HEK293T (cell line): ENCODE data around the gene RBM6.
"Not testable (repeated sequence)": the region's sequence is repeated elsewhere in the genome, so short reads cannot be mapped to it uniquely, and the experiment has no call there.

Experiments used
- CTCF ChIA-PET: fragments of 350-600 bp; formaldehyde crosslinking; extraction: SDS; loops from one replicate; lab custom pipeline; 2021; ENCODE audit warnings: antibody characterized with exemption, inconsistent platforms; lab: Yijun Ruan, JAX
- POLR2A ChIA-PET: fragments of 350-600 bp; formaldehyde crosslinking; extraction: SDS; loops from one replicate; lab custom pipeline; 2020; ENCODE audit warnings: antibody characterized with exemption, inconsistent platforms; lab: Yijun Ruan, JAX
- DNase-seq: peaks from one replicate; pipeline ENCODE4 v3.0.0; 2012; ENCODE audit warnings: mixed read lengths; ENCODE audit errors: extremely low spot score
- ARNT ChIP-seq: fragments of 450-650 bp; IDR thresholded peaks from 2 replicates; pipeline ENCODE4 v1.6.1; 2017; ENCODE audit warnings: mild to moderate bottlenecking
- BHLHE40 ChIP-seq: fragments of 450-650 bp; IDR thresholded peaks from 2 replicates; pipeline ENCODE4 v1.6.1; 2016; ENCODE audit warnings: mild to moderate bottlenecking, moderate library complexity, borderline replicate concordance
- CTBP1 ChIP-seq: fragments of 450-650 bp; IDR thresholded peaks from 2 replicates; pipeline ENCODE4 v1.6.1; 2016; ENCODE audit warnings: borderline replicate concordance
- ELF4 ChIP-seq: fragments of 450-650 bp; IDR thresholded peaks from 2 replicates; pipeline ENCODE4 v1.6.1; 2017; ENCODE audit warnings: antibody characterized with exemption
- FOXA1 ChIP-seq: fragments of 450-650 bp; IDR thresholded peaks from 2 replicates; pipeline ENCODE4 v1.6.1; 2016; ENCODE audit warnings: mild to moderate bottlenecking
- FOXK2 ChIP-seq: fragments of 450-650 bp; IDR thresholded peaks from 2 replicates; pipeline ENCODE4 v1.6.1; 2016; ENCODE audit warnings: mild to moderate bottlenecking
- FOXM1 ChIP-seq: fragments of 450-650 bp; IDR thresholded peaks from 2 replicates; pipeline ENCODE4 v1.6.1; 2017; ENCODE audit warnings: mild to moderate bottlenecking, borderline replicate concordance
- HDGF ChIP-seq: fragments of 450-650 bp; IDR thresholded peaks from 2 replicates; pipeline ENCODE4 v1.6.1; 2017; ENCODE audit warnings: antibody characterized with exemption, borderline replicate concordance
- L3MBTL2 ChIP-seq: fragments of 450-650 bp; conservative IDR thresholded peaks from 2 replicates; pipeline ENCODE4 v1.6.1; 2016; ENCODE audit warnings: mild to moderate bottlenecking
- LEF1 ChIP-seq: fragments of 450-650 bp; IDR thresholded peaks from 2 replicates; pipeline ENCODE4 v1.6.1; 2017; ENCODE audit warnings: mild to moderate bottlenecking, borderline replicate concordance
- NFRKB ChIP-seq: fragments of 450-650 bp; IDR thresholded peaks from 2 replicates; pipeline ENCODE4 v1.6.1; 2016; ENCODE audit warnings: mild to moderate bottlenecking, moderate library complexity
- SP1 ChIP-seq: fragments of 450-650 bp; IDR thresholded peaks from 2 replicates; pipeline ENCODE4 v1.6.1; 2017
- SUZ12 ChIP-seq: fragments of 450-650 bp; IDR thresholded peaks from 2 replicates; pipeline ENCODE4 v1.6.1; 2016; ENCODE audit warnings: mild to moderate bottlenecking
- TARDBP ChIP-seq: fragments of 450-650 bp; IDR thresholded peaks from 2 replicates; pipeline ENCODE4 v1.6.1; 2016
- ZNF384 ChIP-seq: fragments of 450-650 bp; IDR thresholded peaks from 2 replicates; pipeline ENCODE4 v1.6.1; 2016
- TF ChIP-seq, protein P1 (sequence below): fragments of 450-650 bp; IDR thresholded peaks from 2 replicates; pipeline ENCODE4 v1.6.1; 2016

The RBM6 gene

DNA sequence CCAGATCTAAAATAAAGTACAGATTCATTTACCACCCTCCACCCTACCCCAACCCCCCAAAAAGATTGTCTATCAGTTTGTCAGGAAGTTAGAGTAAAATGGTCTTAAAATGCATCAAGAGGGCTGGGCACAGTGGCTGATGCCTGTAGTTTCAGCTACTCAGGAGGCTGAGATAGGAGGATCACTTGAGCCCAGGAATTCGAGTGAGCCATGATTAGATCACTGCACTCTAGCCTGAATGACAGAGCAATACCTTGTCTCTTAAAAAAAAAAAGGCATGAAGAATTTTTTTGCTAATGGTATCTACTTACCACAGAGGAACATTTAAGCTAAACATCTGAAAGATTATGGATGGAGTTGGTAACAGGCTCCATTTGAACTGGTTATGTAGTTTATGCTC, 71.0 kb downstream of the RBM6 start:
- ChIA-PET POLR2A (no interaction called here), CTCF (interaction anchor here (0.6 kb wide), 2 partner anchors 75 to 292 kb away, joined by 4 to 7 read pairs; no protein-coding TSS in a partner anchor)
- TF ChIP-seq FOXM1 (no peak), HDGF (no peak), NFRKB (no peak), LEF1 (no peak)
- DNase-seq = no peak

DNA sequence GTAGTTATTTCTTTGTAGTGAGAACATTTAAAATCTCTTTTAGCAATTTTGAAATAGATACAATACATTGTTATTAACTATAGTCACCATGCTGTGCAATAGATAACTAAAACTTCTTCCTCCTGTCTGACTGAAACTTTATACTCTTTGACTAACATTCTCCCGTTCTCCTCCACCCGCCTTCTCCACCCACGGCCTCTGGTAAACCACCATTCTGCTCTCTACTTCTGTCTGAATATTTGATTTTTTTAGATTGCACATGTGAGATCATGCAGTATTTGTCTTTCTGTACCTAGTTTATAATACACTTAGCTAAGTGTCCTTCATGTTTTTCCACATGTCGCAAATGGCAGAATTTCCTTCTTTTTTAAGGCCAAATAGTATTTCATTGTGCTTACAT, 76.0 kb downstream of the RBM6 start:
- ChIA-PET POLR2A (no interaction called here), CTCF (no interaction called here)
- DNase-seq = no peak
- TF ChIP-seq FOXM1 = no peak
- TF ChIP-seq FOXA1 = no peak
- no peak for TF ChIP-seq ELF4
- TF ChIP-seq SP1 = no peak
- no peak for TF ChIP-seq BHLHE40
- TF ChIP-seq HDGF = no peak
- no peak for TF ChIP-seq FOXK2
- TF ChIP-seq, protein P1, sequence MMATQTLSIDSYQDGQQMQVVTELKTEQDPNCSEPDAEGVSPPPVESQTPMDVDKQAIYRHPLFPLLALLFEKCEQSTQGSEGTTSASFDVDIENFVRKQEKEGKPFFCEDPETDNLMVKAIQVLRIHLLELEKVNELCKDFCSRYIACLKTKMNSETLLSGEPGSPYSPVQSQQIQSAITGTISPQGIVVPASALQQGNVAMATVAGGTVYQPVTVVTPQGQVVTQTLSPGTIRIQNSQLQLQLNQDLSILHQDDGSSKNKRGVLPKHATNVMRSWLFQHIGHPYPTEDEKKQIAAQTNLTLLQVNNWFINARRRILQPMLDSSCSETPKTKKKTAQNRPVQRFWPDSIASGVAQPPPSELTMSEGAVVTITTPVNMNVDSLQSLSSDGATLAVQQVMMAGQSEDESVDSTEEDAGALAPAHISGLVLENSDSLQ = no peak
- TF ChIP-seq L3MBTL2 = no peak
- no peak for TF ChIP-seq TARDBP
- no peak for TF ChIP-seq ZNF384
- no peak for TF ChIP-seq ARNT
- TF ChIP-seq SUZ12 = no peak
- TF ChIP-seq NFRKB = no peak
- no peak for TF ChIP-seq LEF1
- TF ChIP-seq CTBP1 = no peak

- POLR2A ChIA-PET = no interaction called here
- TF ChIP-seq L3MBTL2 = no peak
- TF ChIP-seq, protein P1 = no peak
- DNase-seq = no peak
- CTCF ChIA-PET = no interaction called here
Measured at GRCh38 chr3:50028346-50028745, 88.4 kb downstream of the RBM6 start.

DNA sequence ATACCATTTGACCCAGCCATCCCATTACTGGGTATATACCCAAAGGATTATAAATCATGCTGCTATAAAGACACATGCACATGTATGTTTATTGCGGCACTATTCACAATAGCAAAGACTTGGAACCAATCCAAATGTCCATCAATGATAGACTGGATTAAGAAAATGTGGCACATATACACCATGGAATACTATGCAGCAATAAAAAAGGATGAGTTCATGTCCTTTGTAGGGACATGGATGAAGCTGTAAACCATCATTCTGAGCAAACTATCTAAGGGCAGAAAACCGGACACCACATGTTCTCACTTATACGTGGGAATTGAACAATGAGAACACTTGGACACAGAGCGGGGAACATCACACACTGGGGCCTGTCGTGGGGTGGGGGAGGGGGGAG, 91.3 kb downstream of the RBM6 start:
- CTCF ChIA-PET, POLR2A ChIA-PET, DNase-seq: not testable (repeated sequence)

- ChIA-PET CTCF (no interaction called here), POLR2A (no interaction called here)
- no peak for DNase-seq
- TF ChIP-seq ELF4 (no peak), L3MBTL2 (no peak), BHLHE40 (no peak), FOXA1 (no peak), FOXK2 (no peak), ZNF384 (no peak), NFRKB (no peak), FOXM1 (no peak), LEF1 (no peak), ARNT (no peak), SUZ12 (no peak), HDGF (no peak), SP1 (no peak)
- TF ChIP-seq, protein P1 = no peak
Measured at GRCh38 chr3:50044976-50045375, 105.0 kb downstream of the RBM6 start.

DNA sequence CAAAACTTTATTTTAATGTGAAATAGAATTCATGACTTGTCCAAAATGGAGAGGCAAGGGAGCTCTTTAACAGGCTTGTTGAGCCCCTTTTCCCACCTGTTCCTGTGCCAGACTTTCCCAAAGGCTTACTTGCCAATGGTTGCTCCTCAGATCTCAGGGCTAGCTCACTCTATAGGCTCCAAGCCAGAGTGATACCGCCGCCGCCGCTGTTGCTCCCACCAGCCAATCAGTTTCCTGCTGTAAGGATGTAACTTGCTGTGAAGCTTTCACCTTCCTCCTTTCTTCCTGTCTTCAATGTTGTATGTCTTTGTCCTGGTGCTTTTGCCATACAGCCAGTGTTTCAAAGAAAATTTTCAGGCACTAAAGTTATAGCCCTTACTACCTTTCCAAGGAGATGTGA, 107.5 kb downstream of the RBM6 start:
- ChIA-PET CTCF (interaction anchor here (0.8 kb wide), 1 partner anchor 107 kb away, joined by 3 read pairs; no protein-coding TSS in a partner anchor), POLR2A (interaction anchor here (1.1 kb wide), 1 partner anchor 118 kb away, joined by 3 read pairs; the partner anchor contains the start of gene MON1A)

More for the DNA sequence above, 107.5 kb downstream of the RBM6 start:
- TF ChIP-seq FOXM1 = no peak
- TF ChIP-seq TARDBP = no peak
- TF ChIP-seq ELF4 = no peak
- TF ChIP-seq CTBP1 = no peak
- no peak for TF ChIP-seq SUZ12
- no peak for TF ChIP-seq BHLHE40
- TF ChIP-seq FOXA1 = no peak
- no peak for TF ChIP-seq HDGF
- TF ChIP-seq FOXK2 = no peak
- TF ChIP-seq L3MBTL2 = no peak
- TF ChIP-seq, protein P1 = no peak
- TF ChIP-seq ZNF384 = no peak
- TF ChIP-seq ARNT = no peak
- TF ChIP-seq SP1 = no peak
- no peak for TF ChIP-seq NFRKB
- no peak for TF ChIP-seq LEF1
- no peak for DNase-seq
